ENCODE data around the gene TTLL11. TPM values are rescaled to one million over a fixed set of nuclear protein-coding genes. Genes with fewer than 3 reads are reported as not detected.
A peak's percentile ranks its signal among the peaks of the same experiment; 100 is the strongest.
"Not testable (repeated sequence)": the region's sequence is repeated elsewhere in the genome, so short reads cannot be mapped to it uniquely, and the experiment has no call there.

Gene TTLL11
- total and polyA plus RNA-seq, 3 experiments from 2014 or later, result 4.0 to 6.2 (median 4.5) TPM

DNA sequence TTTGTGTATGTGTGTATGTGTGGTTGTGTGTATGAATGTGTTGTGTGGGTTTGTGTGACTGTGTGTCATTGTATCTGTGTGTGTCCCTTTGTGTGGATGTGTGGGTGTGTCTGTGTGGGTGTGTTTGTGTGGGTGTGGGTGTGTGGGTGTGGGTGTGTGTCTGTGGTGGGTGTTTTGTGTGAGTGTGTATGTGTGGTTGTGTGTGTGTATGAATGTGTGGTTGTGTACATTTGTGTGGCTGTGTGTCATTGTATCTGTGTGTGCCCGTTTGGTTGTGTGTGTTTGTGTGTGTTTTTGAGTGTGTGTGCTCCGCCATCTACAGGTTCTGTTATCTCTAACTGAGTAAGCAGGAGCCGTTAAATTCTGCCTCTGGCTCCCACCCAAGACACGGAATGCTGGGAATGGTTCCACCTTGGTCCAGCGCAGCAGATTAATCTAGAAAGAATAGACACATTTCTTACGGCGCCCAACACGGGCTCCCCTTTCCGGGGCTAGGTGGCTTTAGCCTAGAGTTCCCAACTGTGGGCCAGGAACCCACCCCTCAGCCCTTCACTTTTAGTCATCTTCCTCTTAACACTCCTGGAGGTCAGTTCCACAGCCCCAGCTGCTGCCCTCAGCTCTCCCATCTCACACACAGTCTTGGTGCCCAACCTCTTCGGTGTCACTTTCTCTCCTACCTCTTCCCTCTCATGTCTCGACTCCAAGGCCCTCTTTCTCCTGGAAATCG, 197.1 kb downstream of the TTLL11 start:
- POLR2A ChIA-PET, result no interaction called here
- H3K27ac Mint-ChIP-seq, result no peak overlapping the region

GRCh38 chr9:121895358-121895757, 197.8 kb downstream of the TTLL11 start:
- ChIA-PET CTCF (no interaction called here), POLR2A (no interaction called here)
- Mint-ChIP-seq H3K9me3 (peaks cover 0 to 3% (median 1%) of the 10 kb centered on the region in 5 donors), H3K36me3 (no peaks in the 10 kb centered on the region), H3K4me3 (no peak overlapping the region), H3K4me1 (no peaks in the 10 kb centered on the region), H3K27ac (no peak overlapping the region), H3K27me3 (peaks cover 6 to 7% of the 10 kb centered on the region in 2 donors)
- DNase-seq, result no peak
- Histone ChIP-seq H3K27ac (ENCODE audit: low read depth, low read length) (no peak overlapping the region), H3K4me1 (ENCODE audit: insufficient read depth, low read length) (no peaks in the 10 kb centered on the region), H3K4me3 (ENCODE audit: low read length) (no peak overlapping the region), H3K36me3 (ENCODE audit: insufficient read depth, low read length) (no peaks in the 10 kb centered on the region), H3K27me3 (ENCODE audit: insufficient read depth, low read length, poor library complexity, severe bottlenecking) (no peaks in the 10 kb centered on the region), H3K9me3 (ENCODE audit: low read length) (no peaks in the 10 kb centered on the region)

More for the DNA sequence above, 197.1 kb downstream of the TTLL11 start:
- no peaks in the 10 kb centered on the region for H3K27me3 ChIP-seq (ENCODE audit: insufficient read depth, low read length, poor library complexity, severe bottlenecking)
- peaks cover 6% of the 10 kb centered on the region in 2 donors for H3K27me3 Mint-ChIP-seq
- H3K9me3 Mint-ChIP-seq, result peaks cover 0 to 7% (median 1%) of the 10 kb centered on the region in 5 donors
- H3K36me3 Mint-ChIP-seq, result no peaks in the 10 kb centered on the region
- no peaks in the 10 kb centered on the region for H3K36me3 ChIP-seq (ENCODE audit: insufficient read depth, low read length)
- H3K27ac ChIP-seq (ENCODE audit: low read depth, low read length), result no peak overlapping the region
- CTCF ChIA-PET, result no interaction called here
- H3K4me1 ChIP-seq (ENCODE audit: insufficient read depth, low read length), result no peaks in the 10 kb centered on the region
- H3K4me3 ChIP-seq (ENCODE audit: low read length), result no peak overlapping the region
- no peaks in the 10 kb centered on the region for H3K4me1 Mint-ChIP-seq
- DNase-seq, result no peak
- H3K4me3 Mint-ChIP-seq, result no peak overlapping the region
- H3K9me3 ChIP-seq (ENCODE audit: low read length), result no peaks in the 10 kb centered on the region

DNA sequence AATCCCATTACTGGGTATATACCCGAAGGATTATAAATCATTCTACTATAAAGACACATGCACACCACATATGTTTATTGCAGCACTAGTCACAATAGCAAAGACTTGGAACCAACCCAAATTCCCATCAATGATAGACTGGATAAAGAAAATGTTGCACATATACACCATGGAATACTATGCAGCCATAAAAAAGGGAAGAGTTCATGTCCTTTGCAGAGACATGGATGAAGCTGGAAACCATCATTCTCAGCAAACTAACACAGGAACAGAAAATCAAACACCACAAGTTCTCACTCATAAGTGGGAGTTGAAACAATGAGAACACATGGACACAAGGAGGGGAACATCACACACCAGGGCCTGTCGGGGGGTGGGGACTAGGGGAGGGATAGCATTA, 198.7 kb downstream of the TTLL11 start:
- H3K27ac Mint-ChIP-seq; H3K9me3 ChIP-seq (ENCODE audit: low read length); H3K36me3 ChIP-seq (ENCODE audit: insufficient read depth, low read length); H3K36me3 Mint-ChIP-seq; DNase-seq; H3K4me3 Mint-ChIP-seq; CTCF ChIA-PET; H3K4me1 Mint-ChIP-seq; H3K27me3 ChIP-seq (ENCODE audit: insufficient read depth, low read length, poor library complexity, severe bottlenecking); POLR2A ChIA-PET; H3K4me3 ChIP-seq (ENCODE audit: low read length); H3K27ac ChIP-seq (ENCODE audit: low read depth, low read length); H3K9me3 Mint-ChIP-seq; H3K4me1 ChIP-seq (ENCODE audit: insufficient read depth, low read length); H3K27me3 Mint-ChIP-seq: not testable (repeated sequence)

GRCh38 chr9:121893786-121894185, 199.3 kb downstream of the TTLL11 start:
- no peaks in the 10 kb centered on the region for H3K4me1 Mint-ChIP-seq
- H3K9me3 Mint-ChIP-seq, result peaks cover 0 to 1% (median 0%) of the 10 kb centered on the region in 5 donors
- CTCF ChIA-PET, result no interaction called here
- H3K9me3 ChIP-seq (ENCODE audit: low read length), result no peaks in the 10 kb centered on the region
- H3K4me3 Mint-ChIP-seq, result peak overlapping the region in 1 of 7 donors; percentile 45
- no peaks in the 10 kb centered on the region for H3K27me3 ChIP-seq (ENCODE audit: insufficient read depth, low read length, poor library complexity, severe bottlenecking)
- POLR2A ChIA-PET, result no interaction called here
- no peak overlapping the region for H3K4me3 ChIP-seq (ENCODE audit: low read length)
- DNase-seq, result no peak
- no peak overlapping the region for H3K27ac ChIP-seq (ENCODE audit: low read depth, low read length)
- peaks cover 6 to 7% of the 10 kb centered on the region in 2 donors for H3K27me3 Mint-ChIP-seq
- no peak overlapping the region for H3K27ac Mint-ChIP-seq
- H3K36me3 ChIP-seq (ENCODE audit: insufficient read depth, low read length), result no peaks in the 10 kb centered on the region
- H3K36me3 Mint-ChIP-seq, result no peaks in the 10 kb centered on the region
- H3K4me1 ChIP-seq (ENCODE audit: insufficient read depth, low read length), result no peaks in the 10 kb centered on the region

- ChIA-PET CTCF (no interaction called here), POLR2A (no interaction called here)
- Mint-ChIP-seq H3K36me3 (no peaks in the 10 kb centered on the region), H3K4me3 (no peak overlapping the region), H3K4me1 (no peaks in the 10 kb centered on the region), H3K27me3 (peaks cover 6 to 7% of the 10 kb centered on the region in 2 donors), H3K27ac (no peak overlapping the region), H3K9me3 (no peaks in the 10 kb centered on the region)
- Histone ChIP-seq H3K36me3 (ENCODE audit: insufficient read depth, low read length) (no peaks in the 10 kb centered on the region), H3K27me3 (ENCODE audit: insufficient read depth, low read length, poor library complexity, severe bottlenecking) (no peaks in the 10 kb centered on the region), H3K4me3 (ENCODE audit: low read length) (no peak overlapping the region), H3K9me3 (ENCODE audit: low read length) (no peaks in the 10 kb centered on the region), H3K27ac (ENCODE audit: low read depth, low read length) (no peak overlapping the region), H3K4me1 (ENCODE audit: insufficient read depth, low read length) (no peaks in the 10 kb centered on the region)
- no peak for DNase-seq
Measured at GRCh38 chr9:121892706-121893105, 200.4 kb downstream of the TTLL11 start.

DNA sequence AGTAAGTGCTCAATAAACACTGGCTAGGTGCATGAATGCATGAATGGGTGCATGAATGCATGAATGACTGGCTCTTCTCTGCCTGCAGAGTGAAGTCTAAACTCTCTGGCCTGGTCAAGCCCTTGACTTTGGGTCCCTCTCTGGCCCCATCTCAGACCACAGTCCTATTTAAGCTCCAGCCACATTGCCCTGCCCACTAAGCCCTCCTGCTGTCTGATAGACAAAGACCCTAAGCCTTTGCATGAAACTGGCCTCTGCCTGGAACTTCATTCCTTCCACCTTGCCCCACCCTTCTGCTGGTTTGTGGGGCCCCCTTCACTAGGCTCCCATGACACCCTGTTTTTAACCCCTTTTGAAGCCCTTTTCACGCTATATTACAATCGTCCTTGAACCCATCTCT, 202.4 kb downstream of the TTLL11 start:
- CTCF ChIA-PET, result no interaction called here
- no peaks in the 10 kb centered on the region for H3K9me3 Mint-ChIP-seq
- H3K27me3 ChIP-seq (ENCODE audit: insufficient read depth, low read length, poor library complexity, severe bottlenecking), result no peaks in the 10 kb centered on the region
- H3K36me3 ChIP-seq (ENCODE audit: insufficient read depth, low read length), result no peaks in the 10 kb centered on the region
- no peaks in the 10 kb centered on the region for H3K4me1 Mint-ChIP-seq
- peaks cover 6 to 7% of the 10 kb centered on the region in 2 donors for H3K27me3 Mint-ChIP-seq
- H3K27ac Mint-ChIP-seq, result no peak overlapping the region
- H3K4me3 ChIP-seq (ENCODE audit: low read length), result no peak overlapping the region
- H3K9me3 ChIP-seq (ENCODE audit: low read length), result no peaks in the 10 kb centered on the region
- H3K36me3 Mint-ChIP-seq, result no peaks in the 10 kb centered on the region
- H3K27ac ChIP-seq (ENCODE audit: low read depth, low read length), result no peak overlapping the region
- no peak for DNase-seq
- no peak overlapping the region for H3K4me3 Mint-ChIP-seq
- POLR2A ChIA-PET, result no interaction called here
- H3K4me1 ChIP-seq (ENCODE audit: insufficient read depth, low read length), result no peaks in the 10 kb centered on the region

DNA sequence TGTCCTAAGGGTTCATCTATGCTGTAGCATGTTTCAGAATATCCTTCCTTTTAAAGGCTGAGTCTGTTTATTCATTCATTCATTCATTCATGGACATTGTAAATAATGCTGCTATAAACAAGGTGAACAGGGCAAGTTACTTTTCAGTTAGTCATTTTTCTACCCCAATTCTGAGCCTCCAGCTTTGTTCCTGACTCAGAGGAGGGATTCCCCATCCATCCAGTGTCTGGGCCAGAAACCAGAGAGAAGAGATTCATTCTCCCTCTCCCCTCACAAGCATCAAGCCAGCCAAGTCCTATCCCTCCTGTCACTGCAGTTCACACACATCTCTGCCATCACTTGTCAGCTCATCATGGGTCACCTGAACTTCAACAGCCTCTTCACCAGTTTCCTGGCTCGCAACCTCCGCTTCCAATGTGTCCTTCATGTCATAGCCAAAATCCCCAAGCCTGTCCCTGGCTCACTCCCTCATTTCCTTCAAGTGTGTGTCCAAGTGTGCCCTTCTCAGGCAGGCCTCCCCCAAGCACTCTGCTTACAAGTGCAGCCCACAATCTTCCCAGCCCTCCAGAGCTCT, 203.0 kb downstream of the TTLL11 start:
- POLR2A ChIA-PET, result no interaction called here
- H3K9me3 ChIP-seq (ENCODE audit: low read length), result no peaks in the 10 kb centered on the region
- H3K36me3 ChIP-seq (ENCODE audit: insufficient read depth, low read length), result no peaks in the 10 kb centered on the region
- no peak overlapping the region for H3K4me3 ChIP-seq (ENCODE audit: low read length)
- no peaks in the 10 kb centered on the region for H3K27me3 ChIP-seq (ENCODE audit: insufficient read depth, low read length, poor library complexity, severe bottlenecking)
- H3K27ac ChIP-seq (ENCODE audit: low read depth, low read length), result no peak overlapping the region
- H3K4me1 Mint-ChIP-seq, result no peaks in the 10 kb centered on the region
- no peaks in the 10 kb centered on the region for H3K36me3 Mint-ChIP-seq
- CTCF ChIA-PET, result no interaction called here
- H3K4me3 Mint-ChIP-seq, result no peak overlapping the region
- no peak for DNase-seq
- H3K9me3 Mint-ChIP-seq, result no peaks in the 10 kb centered on the region
- H3K27ac Mint-ChIP-seq, result no peak overlapping the region
- H3K27me3 Mint-ChIP-seq, result peaks cover 6 to 7% of the 10 kb centered on the region in 2 donors
- no peaks in the 10 kb centered on the region for H3K4me1 ChIP-seq (ENCODE audit: insufficient read depth, low read length)

- H3K4me3 ChIP-seq (ENCODE audit: low read length), result no peak overlapping the region
- no peaks in the 10 kb centered on the region for H3K9me3 ChIP-seq (ENCODE audit: low read length)
- Mint-ChIP-seq H3K27me3 (peaks cover 1 to 6% of the 10 kb centered on the region in 2 donors), H3K27ac (no peak overlapping the region), H3K4me3 (no peak overlapping the region), H3K4me1 (no peaks in the 10 kb centered on the region), H3K9me3 (no peaks in the 10 kb centered on the region), H3K36me3 (no peaks in the 10 kb centered on the region)
- H3K36me3 ChIP-seq (ENCODE audit: insufficient read depth, low read length), result no peaks in the 10 kb centered on the region
- H3K4me1 ChIP-seq (ENCODE audit: insufficient read depth, low read length), result no peaks in the 10 kb centered on the region
- DNase-seq, result no peak
- no peak overlapping the region for H3K27ac ChIP-seq (ENCODE audit: low read depth, low read length)
- ChIA-PET POLR2A (no interaction called here), CTCF (no interaction called here)
- H3K27me3 ChIP-seq (ENCODE audit: insufficient read depth, low read length, poor library complexity, severe bottlenecking), result no peaks in the 10 kb centered on the region
Measured at GRCh38 chr9:121888438-121888775, 204.7 kb downstream of the TTLL11 start.
